HG03159 (cell line): ENCODE data around the gene PACSIN2.
"Not testable (repeated sequence)": the region's sequence is repeated elsewhere in the genome, so short reads cannot be mapped to it uniquely, and the experiment has no call there.

Source experiments
- ATAC-seq: cut with Tn5 transposase; IDR thresholded peaks from one replicate; pipeline ENCODE4 v1.9.1; 2021; ENCODE audit warnings: mild to moderate bottlenecking, moderate library complexity; ENCODE audit not compliant: unreplicated experiment

The PACSIN2 gene

GRCh38 chr22:42967933-42968332 lies 47.0 kb downstream of the PACSIN2 start:
- no peak for ATAC-seq

DNA sequence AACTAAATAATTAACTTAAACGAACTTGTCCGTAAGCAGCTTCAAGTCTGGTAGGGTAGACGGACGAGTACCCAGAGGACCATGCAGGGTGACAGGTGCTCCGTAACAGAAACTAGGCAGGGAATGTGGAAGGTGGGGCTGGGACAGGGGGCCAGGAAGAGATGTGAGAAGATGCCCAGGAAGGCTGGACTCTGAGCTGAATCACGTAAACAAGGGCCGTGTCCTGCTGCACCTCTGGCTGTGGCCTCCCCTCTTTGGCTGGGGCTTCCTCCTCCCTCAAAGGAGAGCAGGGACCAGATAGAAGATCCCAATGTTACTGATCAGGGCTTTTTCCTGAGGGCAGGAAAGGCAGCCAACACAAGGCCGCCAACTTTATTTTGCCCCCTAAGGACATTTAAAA lies 47.9 kb downstream of the PACSIN2 start:
- no peak for ATAC-seq

- ATAC-seq: no peak
These were observed 48.5 kb downstream of the PACSIN2 start for GRCh38 chr22:42966497-42966896.

GRCh38 chr22:42964994-42965699 lies 49.8 kb downstream of the PACSIN2 start:
- ATAC-seq: no peak

DNA sequence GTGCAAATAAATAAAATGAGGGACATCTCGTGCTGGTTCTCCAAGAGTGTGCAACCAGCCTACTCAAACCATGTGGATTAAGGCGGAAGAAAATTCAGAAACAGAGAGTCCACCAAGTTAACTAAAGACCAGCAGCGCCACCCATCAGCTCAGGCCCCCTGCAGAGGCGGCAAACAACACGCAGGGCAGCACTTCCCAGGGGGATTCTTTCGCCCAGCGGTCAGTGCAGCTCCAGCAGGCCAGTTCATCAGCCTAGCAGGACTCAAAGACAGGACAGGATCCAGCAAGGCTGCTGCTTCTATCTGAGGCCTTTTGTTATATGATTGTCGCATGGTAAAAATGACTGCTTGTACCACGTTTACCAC lies 51.7 kb downstream of the PACSIN2 start:
- ATAC-seq: no peak

- ATAC-seq: no peak
These were observed 52.4 kb downstream of the PACSIN2 start for GRCh38 chr22:42962295-42963230.

DNA sequence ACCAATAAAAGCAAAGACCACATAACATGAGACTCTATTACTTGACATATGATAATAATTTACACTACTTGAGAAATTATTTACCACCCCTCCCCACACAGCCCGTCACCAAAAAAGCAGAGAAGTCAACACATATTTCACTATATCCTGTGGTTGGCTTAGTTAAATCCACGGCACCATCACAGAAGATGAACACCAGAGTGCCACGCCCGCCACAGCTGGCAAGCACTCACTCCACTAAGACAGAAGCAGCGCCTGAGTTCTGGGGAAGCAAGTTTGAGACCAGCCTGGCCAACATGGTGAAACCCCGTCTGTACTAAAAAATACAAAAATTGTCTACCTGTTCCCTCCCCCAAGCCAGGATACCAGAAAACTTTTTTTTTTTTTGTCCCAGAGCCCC lies 53.1 kb downstream of the PACSIN2 start:
- ATAC-seq: no peak

GRCh38 chr22:42961400-42961690 lies 53.6 kb downstream of the PACSIN2 start:
- ATAC-seq: not testable (repeated sequence)

DNA sequence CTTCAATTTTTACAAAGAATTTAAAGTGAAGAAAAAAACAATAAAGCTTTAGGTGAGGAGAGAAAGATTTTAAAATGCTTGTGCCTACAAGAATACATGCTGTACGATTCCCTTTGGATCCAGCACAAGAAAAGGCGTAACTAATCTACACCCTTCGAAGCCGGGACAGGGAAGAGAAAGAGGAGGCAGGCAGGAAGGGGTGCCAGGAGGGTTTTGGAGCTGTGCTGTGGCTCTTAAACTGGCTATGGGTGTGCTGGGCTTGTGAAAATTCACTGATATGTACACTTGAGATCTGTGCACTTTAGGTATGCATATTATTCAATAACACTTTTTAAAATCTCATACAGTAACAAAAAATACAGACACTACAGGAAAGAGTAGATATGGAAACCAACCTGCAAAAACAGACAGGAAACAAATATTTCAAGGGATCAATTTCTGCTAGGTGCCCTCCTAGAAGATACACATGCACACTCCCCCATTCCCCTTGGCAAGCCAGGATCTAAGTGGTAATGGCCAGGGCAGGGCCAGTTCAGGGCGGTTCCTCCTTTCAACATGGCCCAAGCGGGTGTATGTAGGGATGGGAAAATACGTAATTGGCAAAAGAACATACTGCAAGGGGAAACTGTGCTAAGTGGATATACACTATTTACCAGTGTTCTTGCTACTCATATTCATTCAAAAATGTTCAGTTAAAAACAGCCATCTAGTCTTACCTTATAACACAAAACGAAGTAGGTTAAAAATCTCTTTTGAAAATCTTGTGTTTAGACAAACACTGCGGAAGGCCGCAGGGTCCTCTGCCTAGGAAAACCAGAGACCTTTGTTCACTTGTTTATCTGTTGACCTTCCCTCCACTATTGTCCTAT lies 54.2 kb downstream of the PACSIN2 start:
- ATAC-seq: no peak

DNA sequence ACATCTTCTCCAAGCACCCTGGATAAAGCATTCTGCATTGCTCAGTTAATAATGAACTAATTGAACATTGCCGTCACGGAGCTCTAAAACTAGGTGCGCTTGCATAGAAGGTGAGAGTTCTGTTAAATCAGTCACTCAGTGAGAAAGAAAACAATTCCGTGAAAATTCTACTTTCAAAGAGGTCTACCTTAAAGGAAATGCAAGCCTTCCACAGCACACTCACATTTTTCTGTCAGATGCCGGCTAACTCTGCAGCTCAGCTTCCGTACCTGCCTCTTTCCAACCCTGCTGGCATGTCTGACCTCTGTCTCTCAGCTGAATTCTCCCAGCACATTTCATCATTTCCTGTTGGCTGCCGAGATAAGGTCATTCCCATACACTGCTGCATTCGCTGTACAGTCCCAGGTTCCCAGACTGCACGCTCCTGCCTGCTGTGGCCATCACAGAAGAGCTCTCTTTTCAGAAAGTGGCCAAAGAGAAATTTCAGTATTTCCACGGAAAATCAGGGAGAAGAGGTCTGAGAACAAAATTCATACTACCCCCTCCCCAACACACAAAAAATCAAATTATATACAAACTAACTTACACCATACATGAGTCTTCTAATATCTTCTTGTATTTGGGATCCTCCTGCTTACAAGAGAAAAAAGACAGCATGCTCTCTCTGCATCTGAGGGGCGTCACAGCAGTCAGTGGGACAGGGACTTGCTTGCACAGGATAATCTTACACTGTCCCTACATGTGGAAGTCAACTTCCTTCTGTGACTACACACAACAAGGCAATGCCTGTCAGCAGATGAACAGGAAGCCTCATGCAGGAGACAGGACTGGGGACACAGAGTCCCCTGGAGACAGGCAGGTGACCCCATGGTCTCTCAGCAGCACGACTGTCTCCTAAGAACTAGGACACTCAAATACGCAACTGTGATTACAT lies 55.1 kb downstream of the PACSIN2 start:
- ATAC-seq: no peak

GRCh38 chr22:42958937-42959336 lies 56.0 kb downstream of the PACSIN2 start:
- no peak for ATAC-seq

DNA sequence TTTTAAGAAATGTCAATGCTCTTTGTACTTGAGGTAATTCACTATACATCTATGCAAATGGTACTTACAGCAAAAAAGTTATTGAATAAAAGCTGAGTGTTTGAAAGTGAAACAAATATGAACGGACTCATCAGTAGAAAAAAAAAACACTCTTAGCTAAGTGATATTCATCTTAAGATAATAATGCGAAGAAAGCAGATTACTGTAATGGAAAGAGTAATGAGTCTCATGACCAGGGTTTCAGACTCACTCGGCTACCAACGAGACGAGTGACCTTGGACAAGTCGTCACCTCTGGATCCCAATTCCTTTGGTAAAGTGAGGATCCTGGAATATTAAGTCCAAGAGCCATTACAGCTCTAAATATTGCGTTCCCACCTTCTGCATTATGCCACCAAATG lies 57.0 kb downstream of the PACSIN2 start:
- ATAC-seq: no peak

DNA sequence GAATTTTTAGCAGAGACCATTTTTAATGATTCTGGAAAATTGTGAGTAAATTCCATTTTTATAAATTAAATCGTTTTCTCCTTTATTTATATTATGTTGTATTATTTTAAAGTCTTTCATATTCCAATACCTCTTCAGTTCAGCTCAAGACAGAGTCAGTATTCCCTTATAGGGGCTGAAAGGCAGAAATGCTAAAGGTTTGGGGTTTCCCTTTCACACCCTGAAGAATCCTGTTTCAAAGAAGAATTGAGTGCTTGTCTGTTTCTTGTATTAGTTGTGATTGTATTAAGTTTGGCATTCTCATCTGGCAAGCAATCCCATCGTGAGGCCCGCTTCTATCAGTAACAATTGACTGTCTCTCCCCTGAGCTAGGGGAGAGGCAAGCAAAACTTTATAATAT lies 57.4 kb downstream of the PACSIN2 start:
- no peak for ATAC-seq

DNA sequence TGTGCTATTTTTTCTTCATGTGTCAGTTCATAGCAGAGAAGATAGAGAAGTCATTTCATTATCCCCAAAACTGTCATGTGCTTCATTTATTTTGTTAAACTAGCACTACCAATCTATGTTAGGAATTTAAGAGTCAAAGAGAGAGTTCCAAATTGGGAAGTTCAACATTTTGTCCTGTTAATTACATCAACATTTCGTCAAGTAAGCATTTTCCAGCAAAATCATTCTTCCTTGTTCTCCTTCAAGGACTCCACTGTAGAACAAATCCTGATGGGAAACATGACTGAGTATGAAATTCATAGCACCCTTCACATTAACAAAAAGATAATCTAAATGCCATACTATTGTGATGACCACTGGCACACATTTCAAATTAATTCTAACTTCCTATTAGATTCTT lies 59.1 kb downstream of the PACSIN2 start:
- no peak for ATAC-seq

- ATAC-seq: no peak
These were observed 59.8 kb downstream of the PACSIN2 start for GRCh38 chr22:42955087-42955635.

DNA sequence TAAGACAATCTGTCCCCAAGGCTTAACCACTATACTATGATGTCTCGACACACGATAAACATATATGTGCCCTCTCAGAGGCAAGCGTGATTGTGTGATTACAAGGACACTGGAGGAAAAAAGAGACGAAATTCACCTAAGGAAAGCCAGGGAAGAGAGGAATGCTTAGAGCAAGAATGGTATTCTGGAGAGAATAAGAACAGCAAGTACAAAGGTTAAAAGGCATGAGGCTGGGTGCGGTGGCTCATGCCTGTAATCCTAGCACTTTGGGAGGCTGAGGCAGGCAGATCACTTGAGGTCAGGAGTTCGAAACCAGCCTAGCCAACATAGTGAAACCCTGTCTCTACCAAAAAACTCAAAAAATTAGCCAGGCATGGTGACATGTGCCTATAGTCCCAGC lies 61.2 kb downstream of the PACSIN2 start:
- ATAC-seq: not testable (repeated sequence)

GRCh38 chr22:42951093-42951710 lies 63.7 kb downstream of the PACSIN2 start:
- ATAC-seq: no peak

DNA sequence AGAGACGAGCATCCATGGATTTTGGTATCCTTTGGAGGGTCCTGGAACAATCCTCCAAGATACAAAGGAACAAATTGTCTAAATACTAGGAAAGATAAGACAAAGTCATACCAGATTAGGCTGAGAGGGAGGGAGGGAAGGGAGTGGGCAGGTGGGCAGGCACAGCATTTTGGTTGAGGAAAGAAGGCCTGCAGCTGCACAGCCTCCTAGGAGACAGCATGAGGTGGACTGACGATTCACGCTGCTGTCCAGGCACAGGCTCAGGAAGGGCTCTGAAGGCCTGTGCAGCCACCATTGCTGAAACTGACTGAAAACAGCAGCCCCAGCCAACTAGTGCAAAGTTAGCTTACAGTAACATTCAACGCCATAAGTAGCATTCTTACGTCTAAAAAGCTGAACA lies 64.7 kb downstream of the PACSIN2 start:
- ATAC-seq: no peak

DNA sequence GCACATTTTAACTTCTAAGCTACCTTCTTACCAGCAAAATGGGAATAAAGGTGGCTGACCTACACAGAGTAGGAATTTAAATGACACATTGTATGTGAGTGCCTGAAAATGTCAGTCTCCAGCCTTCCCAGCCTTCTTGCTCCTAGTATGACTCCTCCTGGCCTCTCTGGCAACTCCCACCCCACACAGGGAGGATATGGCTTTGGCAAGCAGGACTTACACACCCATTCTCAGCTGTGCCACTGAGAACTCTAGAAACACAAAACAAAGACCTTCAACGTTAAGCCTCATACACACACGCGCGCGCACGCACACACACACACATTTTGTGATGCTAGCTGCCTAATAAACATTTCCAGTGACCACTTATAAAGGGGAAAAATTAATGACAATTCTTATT lies 65.8 kb downstream of the PACSIN2 start:
- no peak for ATAC-seq

- no peak for ATAC-seq
These were observed 66.7 kb downstream of the PACSIN2 start for GRCh38 chr22:42948294-42948693.
